Measurements from ENCODE around the gene DEFB113. TPM values are rescaled to one million over a fixed set of nuclear protein-coding genes. Genes with fewer than 3 reads are reported as not detected.

Gene DEFB113
- total RNA-seq, 6 experiments from 2014 or later, result not detected

GRCh38 chr6:49937017-49937416 is 32.4 kb downstream of the DEFB113 start:
- Mint-ChIP-seq H3K27me3 (ENCODE audit: insufficient read depth) (no peaks in the 10 kb centered on the region), H3K36me3 (ENCODE audit: low read depth) (no peaks in the 10 kb centered on the region), H3K4me3 (no peak overlapping the region), H3K27ac (no peak overlapping the region), H3K9me3 (peaks cover 21% of the 10 kb centered on the region), H3K4me1 (ENCODE audit: low read depth) (no peaks in the 10 kb centered on the region)
- no peak for DNase-seq
- TF ChIP-seq, protein P1, sequence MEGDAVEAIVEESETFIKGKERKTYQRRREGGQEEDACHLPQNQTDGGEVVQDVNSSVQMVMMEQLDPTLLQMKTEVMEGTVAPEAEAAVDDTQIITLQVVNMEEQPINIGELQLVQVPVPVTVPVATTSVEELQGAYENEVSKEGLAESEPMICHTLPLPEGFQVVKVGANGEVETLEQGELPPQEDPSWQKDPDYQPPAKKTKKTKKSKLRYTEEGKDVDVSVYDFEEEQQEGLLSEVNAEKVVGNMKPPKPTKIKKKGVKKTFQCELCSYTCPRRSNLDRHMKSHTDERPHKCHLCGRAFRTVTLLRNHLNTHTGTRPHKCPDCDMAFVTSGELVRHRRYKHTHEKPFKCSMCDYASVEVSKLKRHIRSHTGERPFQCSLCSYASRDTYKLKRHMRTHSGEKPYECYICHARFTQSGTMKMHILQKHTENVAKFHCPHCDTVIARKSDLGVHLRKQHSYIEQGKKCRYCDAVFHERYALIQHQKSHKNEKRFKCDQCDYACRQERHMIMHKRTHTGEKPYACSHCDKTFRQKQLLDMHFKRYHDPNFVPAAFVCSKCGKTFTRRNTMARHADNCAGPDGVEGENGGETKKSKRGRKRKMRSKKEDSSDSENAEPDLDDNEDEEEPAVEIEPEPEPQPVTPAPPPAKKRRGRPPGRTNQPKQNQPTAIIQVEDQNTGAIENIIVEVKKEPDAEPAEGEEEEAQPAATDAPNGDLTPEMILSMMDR (IDR thresholded peaks at IDR 0.05), result no peak

DNA sequence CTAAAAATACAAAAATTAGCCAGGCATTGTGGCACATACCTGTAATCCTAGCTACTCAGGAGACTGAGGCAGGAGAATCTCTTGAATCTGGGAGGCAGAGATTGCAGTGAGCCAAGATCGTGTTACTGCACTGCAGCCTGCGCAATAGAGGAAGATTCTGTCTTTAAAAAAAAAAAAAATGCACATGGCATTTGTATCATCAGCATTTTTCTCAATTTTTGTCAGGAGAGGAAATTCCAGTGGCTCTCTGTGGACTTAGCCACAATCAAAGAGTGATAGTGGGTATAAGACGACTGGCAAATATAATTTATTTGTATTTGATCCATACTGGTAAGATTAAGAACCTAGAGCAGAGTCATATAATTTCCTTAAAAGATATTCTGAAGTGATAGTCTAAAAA is 34.0 kb downstream of the DEFB113 start:
- Mint-ChIP-seq H3K27ac (no peak overlapping the region), H3K4me3 (no peak overlapping the region), H3K36me3 (ENCODE audit: low read depth) (no peaks in the 10 kb centered on the region), H3K4me1 (ENCODE audit: low read depth) (no peaks in the 10 kb centered on the region), H3K9me3 (peaks cover 21% of the 10 kb centered on the region), H3K27me3 (ENCODE audit: insufficient read depth) (no peaks in the 10 kb centered on the region)
- TF ChIP-seq, protein P1 (IDR thresholded peaks at IDR 0.05), result no peak
- no peak for DNase-seq

DNA sequence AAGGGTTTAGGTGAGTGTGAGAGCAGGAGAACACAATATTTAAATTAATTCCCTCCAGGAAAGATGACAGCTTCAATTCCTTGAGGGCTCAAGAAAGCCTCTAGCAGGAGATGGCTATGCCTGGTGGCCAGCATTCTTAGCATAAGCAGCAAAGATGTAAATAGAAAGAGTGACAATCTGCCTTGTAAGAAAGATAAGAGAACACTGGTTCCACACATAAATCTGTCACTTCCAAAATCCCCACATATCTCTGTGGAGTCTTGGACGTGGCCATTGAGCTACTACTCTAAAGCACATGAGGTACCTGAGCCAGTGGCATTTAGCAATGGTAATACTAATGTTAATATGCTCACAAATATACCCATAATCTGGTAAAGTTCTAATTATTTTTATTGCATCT is 34.7 kb downstream of the DEFB113 start:
- H3K4me3 Mint-ChIP-seq, result no peak overlapping the region
- H3K27ac Mint-ChIP-seq, result no peak overlapping the region
- H3K9me3 Mint-ChIP-seq, result peaks cover 17% of the 10 kb centered on the region
- TF ChIP-seq, protein P1 (IDR thresholded peaks at IDR 0.05), result no peak
- H3K27me3 Mint-ChIP-seq (ENCODE audit: insufficient read depth), result no peaks in the 10 kb centered on the region
- no peak for DNase-seq
- H3K36me3 Mint-ChIP-seq (ENCODE audit: low read depth), result no peaks in the 10 kb centered on the region
- no peaks in the 10 kb centered on the region for H3K4me1 Mint-ChIP-seq (ENCODE audit: low read depth)

GRCh38 chr6:49933526-49933925 is 35.9 kb downstream of the DEFB113 start:
- peaks cover 18% of the 10 kb centered on the region for H3K9me3 Mint-ChIP-seq
- TF ChIP-seq, protein P1 (IDR thresholded peaks at IDR 0.05), result no peak
- H3K4me1 Mint-ChIP-seq (ENCODE audit: low read depth), result no peaks in the 10 kb centered on the region
- no peak for DNase-seq
- no peaks in the 10 kb centered on the region for H3K36me3 Mint-ChIP-seq (ENCODE audit: low read depth)
- no peaks in the 10 kb centered on the region for H3K27me3 Mint-ChIP-seq (ENCODE audit: insufficient read depth)
- H3K4me3 Mint-ChIP-seq, result no peak overlapping the region
- no peak overlapping the region for H3K27ac Mint-ChIP-seq

DNA sequence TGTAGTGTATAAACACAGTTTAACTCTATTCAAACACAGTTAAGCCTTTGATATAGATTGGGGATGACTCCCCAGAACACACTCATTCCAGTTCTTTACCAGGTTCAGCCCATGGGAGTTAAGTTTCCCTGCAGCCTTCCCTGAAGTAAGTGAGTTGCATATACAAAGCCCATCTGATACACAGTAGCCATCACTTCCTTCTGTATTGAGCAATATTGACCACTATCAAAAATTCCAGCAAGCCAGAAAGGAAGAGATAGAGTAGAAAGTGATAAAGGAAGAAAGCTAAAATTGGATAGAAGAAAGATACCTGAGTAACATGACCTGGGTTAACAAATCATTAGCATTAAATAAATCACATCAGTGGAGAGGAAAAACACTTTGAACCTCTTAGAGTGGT is 40.1 kb downstream of the DEFB113 start:
- H3K27me3 Mint-ChIP-seq (ENCODE audit: insufficient read depth), result no peaks in the 10 kb centered on the region; the same call in 1 of the 2 replicates
- H3K9me3 Mint-ChIP-seq, result peaks cover 29% of the 10 kb centered on the region
- TF ChIP-seq, protein P1 (IDR thresholded peaks at IDR 0.05), result no peak
- no peak overlapping the region for H3K4me3 Mint-ChIP-seq
- H3K36me3 Mint-ChIP-seq (ENCODE audit: low read depth), result no peaks in the 10 kb centered on the region
- H3K27ac Mint-ChIP-seq, result no peak overlapping the region
- DNase-seq, result no peak
- H3K4me1 Mint-ChIP-seq (ENCODE audit: low read depth), result no peaks in the 10 kb centered on the region

- peaks cover 36% of the 10 kb centered on the region for H3K9me3 Mint-ChIP-seq
- H3K4me3 Mint-ChIP-seq, result no peak overlapping the region
- H3K4me1 Mint-ChIP-seq (ENCODE audit: low read depth), result no peaks in the 10 kb centered on the region
- H3K27ac Mint-ChIP-seq, result no peak overlapping the region
- H3K27me3 Mint-ChIP-seq (ENCODE audit: insufficient read depth), result peaks cover 2% of the 10 kb centered on the region; the same call in 1 of the 2 replicates
- H3K36me3 Mint-ChIP-seq (ENCODE audit: low read depth), result no peaks in the 10 kb centered on the region
- no peak for DNase-seq
- TF ChIP-seq, protein P1 (IDR thresholded peaks at IDR 0.05), result no peak
These were observed 45.6 kb downstream of the DEFB113 start for GRCh38 chr6:49923826-49924225.
